ENCODE measurements around the gene CHCHD10.

GRCh38 chr22:23763579-23763945, 4.2 kb downstream of the CHCHD10 start:
- TF ChIP-seq, protein P1, sequence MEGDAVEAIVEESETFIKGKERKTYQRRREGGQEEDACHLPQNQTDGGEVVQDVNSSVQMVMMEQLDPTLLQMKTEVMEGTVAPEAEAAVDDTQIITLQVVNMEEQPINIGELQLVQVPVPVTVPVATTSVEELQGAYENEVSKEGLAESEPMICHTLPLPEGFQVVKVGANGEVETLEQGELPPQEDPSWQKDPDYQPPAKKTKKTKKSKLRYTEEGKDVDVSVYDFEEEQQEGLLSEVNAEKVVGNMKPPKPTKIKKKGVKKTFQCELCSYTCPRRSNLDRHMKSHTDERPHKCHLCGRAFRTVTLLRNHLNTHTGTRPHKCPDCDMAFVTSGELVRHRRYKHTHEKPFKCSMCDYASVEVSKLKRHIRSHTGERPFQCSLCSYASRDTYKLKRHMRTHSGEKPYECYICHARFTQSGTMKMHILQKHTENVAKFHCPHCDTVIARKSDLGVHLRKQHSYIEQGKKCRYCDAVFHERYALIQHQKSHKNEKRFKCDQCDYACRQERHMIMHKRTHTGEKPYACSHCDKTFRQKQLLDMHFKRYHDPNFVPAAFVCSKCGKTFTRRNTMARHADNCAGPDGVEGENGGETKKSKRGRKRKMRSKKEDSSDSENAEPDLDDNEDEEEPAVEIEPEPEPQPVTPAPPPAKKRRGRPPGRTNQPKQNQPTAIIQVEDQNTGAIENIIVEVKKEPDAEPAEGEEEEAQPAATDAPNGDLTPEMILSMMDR (IDR thresholded peaks at IDR 0.05): no peak
- TF ChIP-seq POLR2A (IDR thresholded peaks at IDR 0.05): no peak

Measured in adrenal gland (tissue), 5 donors.